Measurements from ENCODE around the gene MIX23.

- TF ChIP-seq CTCF (IDR thresholded peaks at IDR 0.05): no peak
- no peak for TF ChIP-seq POLR2A (IDR thresholded peaks at IDR 0.05)
These were observed 68.7 kb downstream of the MIX23 start for GRCh38 chr3:122314228-122314876.

Data from body of pancreas (tissue), 4 donors.